ENCODE data around the gene MRPL21.
"Not testable (repeated sequence)": the region's sequence is repeated elsewhere in the genome, so short reads cannot be mapped to it uniquely, and the experiment has no call there.

MRPL21 gene

GRCh38 chr11:68856425-68857030 lies 47.1 kb downstream of the MRPL21 start:
- H3K27me3 ChIP-seq (replicated peaks; ENCODE audit: control insufficient read depth, insufficient read depth, low read length) = peaks cover 23% of the 10 kb centered on the region

DNA sequence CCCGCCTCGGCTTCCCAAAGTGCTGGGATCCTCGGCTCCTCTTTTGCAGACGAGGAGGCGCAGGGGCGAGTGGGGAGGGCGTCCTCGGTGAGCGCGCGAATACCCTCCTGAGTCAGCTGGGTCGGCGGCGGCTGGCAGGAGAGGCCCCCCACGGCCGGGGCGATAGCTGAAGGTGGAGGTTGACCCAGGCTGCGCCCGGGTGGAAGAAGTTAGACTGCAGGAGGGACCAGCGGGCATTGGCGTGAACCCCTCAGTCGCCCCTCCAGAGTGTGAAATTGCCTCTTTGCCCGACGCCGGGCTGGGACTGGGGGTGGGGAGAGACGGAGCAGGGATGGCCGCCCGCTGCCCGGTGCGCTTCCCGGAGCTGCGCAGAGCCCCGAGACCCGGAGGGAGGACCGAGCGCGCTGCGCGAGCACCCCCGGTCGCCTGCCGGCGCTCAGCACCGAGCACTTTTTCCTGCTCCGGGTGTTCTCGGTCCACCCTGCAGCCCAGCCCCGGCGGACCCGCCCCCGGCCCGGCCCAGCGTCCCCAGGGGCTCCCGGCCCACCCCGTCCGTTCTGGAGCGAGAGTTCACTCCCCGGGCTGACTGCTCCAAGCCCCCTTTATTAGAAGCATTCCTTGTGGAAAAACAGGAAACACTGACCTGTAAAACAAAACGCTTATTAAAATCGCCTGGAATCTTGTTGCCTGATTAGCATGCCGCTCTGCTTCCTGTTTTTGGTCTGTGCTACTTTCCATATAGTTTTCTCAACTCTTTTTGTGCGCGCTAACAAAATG lies 48.2 kb downstream of the MRPL21 start:
- Histone ChIP-seq H3K9me3 (ENCODE audit: control insufficient read depth, low read length) (peaks cover 5% of the 10 kb centered on the region), H3K4me1 (ENCODE audit: control insufficient read depth, insufficient read depth, low read length) (no peaks in the 10 kb centered on the region), H3K9ac (ENCODE audit: low read length) (peak overlapping the region; percentile 60), H3K4me3 (ENCODE audit: low read length) (peak overlapping the region; percentile 79), H3K27me3 (replicated peaks; ENCODE audit: control insufficient read depth, insufficient read depth, low read length) (peaks cover 23% of the 10 kb centered on the region), H3K36me3 (ENCODE audit: control insufficient read depth, insufficient read depth, low read length, severe bottlenecking) (no peaks in the 10 kb centered on the region)
- peak; percentile 54 for DNase-seq (ENCODE audit: low read depth)

More at GRCh38 chr11:68856425-68857030, 47.1 kb downstream of the MRPL21 start:
- not testable (repeated sequence) for DNase-seq (ENCODE audit: low read depth); H3K9me3 ChIP-seq (ENCODE audit: control insufficient read depth, low read length); H3K9ac ChIP-seq (ENCODE audit: low read length); H3K4me3 ChIP-seq (ENCODE audit: low read length); H3K36me3 ChIP-seq (ENCODE audit: control insufficient read depth, insufficient read depth, low read length, severe bottlenecking); H3K4me1 ChIP-seq (ENCODE audit: control insufficient read depth, insufficient read depth, low read length)

- Histone ChIP-seq H3K27me3 (replicated peaks; ENCODE audit: control insufficient read depth, insufficient read depth, low read length) (peaks cover 23% of the 10 kb centered on the region), H3K9me3 (ENCODE audit: control insufficient read depth, low read length) (peaks cover 5% of the 10 kb centered on the region), H3K36me3 (ENCODE audit: control insufficient read depth, insufficient read depth, low read length, severe bottlenecking) (no peaks in the 10 kb centered on the region)
Measured at GRCh38 chr11:68854273-68854958, 49.2 kb downstream of the MRPL21 start.

DNA sequence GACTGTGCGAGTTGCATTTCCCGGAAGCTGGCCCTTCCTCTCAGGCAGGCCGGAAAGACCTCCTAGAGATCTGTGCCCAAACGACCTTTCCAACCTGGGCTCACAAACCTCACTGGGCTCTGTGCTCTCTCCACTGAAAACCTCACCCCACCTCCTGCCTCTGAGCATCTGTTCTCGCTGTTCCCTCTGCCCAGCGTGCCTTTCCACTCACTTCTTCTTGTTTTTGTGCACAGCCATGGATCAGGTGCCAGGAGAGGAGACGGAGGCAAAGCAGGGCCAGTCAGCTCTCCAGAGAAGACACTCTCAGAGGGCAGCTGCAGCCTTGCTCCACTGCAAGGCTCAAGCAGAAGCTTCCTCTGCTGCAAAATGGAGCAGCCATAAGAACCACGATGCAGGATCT lies 51.0 kb downstream of the MRPL21 start:
- Histone ChIP-seq H3K4me1 (ENCODE audit: control insufficient read depth, insufficient read depth, low read length) (peaks cover 4% of the 10 kb centered on the region), H3K27me3 (replicated peaks; ENCODE audit: control insufficient read depth, insufficient read depth, low read length) (peaks cover 26% of the 10 kb centered on the region), H3K36me3 (ENCODE audit: control insufficient read depth, insufficient read depth, low read length, severe bottlenecking) (no peaks in the 10 kb centered on the region), H3K4me3 (ENCODE audit: low read length) (no peak overlapping the region), H3K9me3 (ENCODE audit: control insufficient read depth, low read length) (peaks cover 5% of the 10 kb centered on the region), H3K9ac (ENCODE audit: low read length) (no peak overlapping the region)
- DNase-seq (ENCODE audit: low read depth) = no peak

More at GRCh38 chr11:68854273-68854958, 49.2 kb downstream of the MRPL21 start:
- Histone ChIP-seq H3K4me3 (ENCODE audit: low read length) (no peak overlapping the region), H3K4me1 (ENCODE audit: control insufficient read depth, insufficient read depth, low read length) (no peaks in the 10 kb centered on the region), H3K9ac (ENCODE audit: low read length) (no peak overlapping the region)
- no peak for DNase-seq (ENCODE audit: low read depth)

GRCh38 chr11:68848429-68848828 lies 55.2 kb downstream of the MRPL21 start:
- Histone ChIP-seq H3K9ac (ENCODE audit: low read length) (no peak overlapping the region), H3K4me3 (ENCODE audit: low read length) (no peak overlapping the region), H3K9me3 (ENCODE audit: control insufficient read depth, low read length) (peaks cover 5% of the 10 kb centered on the region), H3K36me3 (ENCODE audit: control insufficient read depth, insufficient read depth, low read length, severe bottlenecking) (no peaks in the 10 kb centered on the region), H3K27me3 (replicated peaks; ENCODE audit: control insufficient read depth, insufficient read depth, low read length) (peaks cover 26% of the 10 kb centered on the region), H3K4me1 (ENCODE audit: control insufficient read depth, insufficient read depth, low read length) (peaks cover 19% of the 10 kb centered on the region)
- no peak for DNase-seq (ENCODE audit: low read depth)

GRCh38 chr11:68847395-68847794 lies 56.2 kb downstream of the MRPL21 start:
- Histone ChIP-seq H3K4me3 (ENCODE audit: low read length) (no peak overlapping the region), H3K9me3 (ENCODE audit: control insufficient read depth, low read length) (no peaks in the 10 kb centered on the region), H3K36me3 (ENCODE audit: control insufficient read depth, insufficient read depth, low read length, severe bottlenecking) (no peaks in the 10 kb centered on the region), H3K27me3 (replicated peaks; ENCODE audit: control insufficient read depth, insufficient read depth, low read length) (peaks cover 19% of the 10 kb centered on the region), H3K9ac (ENCODE audit: low read length) (no peak overlapping the region), H3K4me1 (ENCODE audit: control insufficient read depth, insufficient read depth, low read length) (peaks cover 26% of the 10 kb centered on the region)
- no peak for DNase-seq (ENCODE audit: low read depth)

DNA sequence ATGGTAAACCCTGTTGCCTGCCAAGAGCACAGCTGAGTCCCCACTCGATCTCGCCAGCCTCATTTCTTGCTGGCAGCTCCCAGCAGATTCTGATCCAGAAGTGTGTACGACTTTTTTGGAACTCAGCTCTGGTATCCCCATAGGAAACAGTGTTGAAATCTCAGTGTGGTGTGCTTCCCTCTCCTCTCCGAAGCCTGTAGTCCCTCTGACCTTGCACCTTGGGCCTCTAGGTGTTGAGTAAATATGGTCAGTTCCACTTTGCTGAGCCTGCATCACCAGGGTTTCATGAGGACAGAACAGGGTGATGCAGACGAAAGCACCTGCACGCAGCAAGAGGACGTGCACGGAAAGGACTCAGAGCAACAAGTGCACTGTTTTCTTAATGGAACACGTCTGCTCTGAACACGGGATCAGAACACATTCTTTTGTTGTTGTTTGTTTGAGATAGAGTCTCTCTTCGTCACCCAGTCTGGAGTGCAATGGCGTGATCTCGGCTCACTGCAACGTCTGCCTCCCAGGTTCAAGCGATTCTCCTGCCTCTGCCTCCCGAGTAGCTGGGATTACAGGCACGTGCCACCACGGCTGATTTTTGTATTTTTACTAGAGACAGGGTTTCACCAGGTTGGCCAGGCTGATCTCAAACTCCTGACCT lies 58.2 kb downstream of the MRPL21 start:
- Histone ChIP-seq H3K9ac (ENCODE audit: low read length) (no peak overlapping the region), H3K27me3 (replicated peaks; ENCODE audit: control insufficient read depth, insufficient read depth, low read length) (peaks cover 19% of the 10 kb centered on the region), H3K4me3 (ENCODE audit: low read length) (no peak overlapping the region), H3K36me3 (ENCODE audit: control insufficient read depth, insufficient read depth, low read length, severe bottlenecking) (no peaks in the 10 kb centered on the region), H3K9me3 (ENCODE audit: control insufficient read depth, low read length) (no peaks in the 10 kb centered on the region), H3K4me1 (ENCODE audit: control insufficient read depth, insufficient read depth, low read length) (peaks cover 35% of the 10 kb centered on the region)
- DNase-seq (ENCODE audit: low read depth) = no peak

- Histone ChIP-seq H3K4me1 (ENCODE audit: control insufficient read depth, insufficient read depth, low read length) (peaks cover 42% of the 10 kb centered on the region), H3K36me3 (ENCODE audit: control insufficient read depth, insufficient read depth, low read length, severe bottlenecking) (no peaks in the 10 kb centered on the region), H3K9me3 (ENCODE audit: control insufficient read depth, low read length) (no peaks in the 10 kb centered on the region), H3K4me3 (ENCODE audit: low read length) (no peak overlapping the region), H3K9ac (ENCODE audit: low read length) (no peak overlapping the region), H3K27me3 (replicated peaks; ENCODE audit: control insufficient read depth, insufficient read depth, low read length) (peaks cover 19% of the 10 kb centered on the region)
- no peak for DNase-seq (ENCODE audit: low read depth)
Measured at GRCh38 chr11:68844801-68845200, 58.8 kb downstream of the MRPL21 start.

DNA sequence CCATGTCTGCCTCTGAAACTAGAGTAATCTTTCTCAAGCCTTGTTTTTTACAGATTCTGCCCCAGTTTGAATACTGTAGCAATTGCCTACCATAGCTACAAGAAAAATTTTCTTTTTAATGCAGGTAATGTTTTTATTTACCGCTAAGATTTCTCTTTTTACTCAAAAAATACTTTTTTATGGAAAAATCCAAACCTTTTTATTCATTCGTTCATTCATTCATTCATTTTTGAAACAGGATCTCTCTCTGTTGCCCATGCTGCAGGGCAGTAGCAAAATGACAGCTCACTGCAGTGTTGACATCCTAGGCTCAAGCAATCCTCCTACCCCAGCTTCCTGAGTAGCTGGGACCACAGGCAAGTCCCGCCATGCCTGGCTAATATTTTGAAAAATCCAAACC lies 59.3 kb downstream of the MRPL21 start:
- H3K9ac ChIP-seq (ENCODE audit: low read length) = no peak overlapping the region
- peaks cover 46% of the 10 kb centered on the region for H3K4me1 ChIP-seq (ENCODE audit: control insufficient read depth, insufficient read depth, low read length)
- peaks cover 19% of the 10 kb centered on the region for H3K27me3 ChIP-seq (replicated peaks; ENCODE audit: control insufficient read depth, insufficient read depth, low read length)
- H3K9me3 ChIP-seq (ENCODE audit: control insufficient read depth, low read length) = no peaks in the 10 kb centered on the region
- no peaks in the 10 kb centered on the region for H3K36me3 ChIP-seq (ENCODE audit: control insufficient read depth, insufficient read depth, low read length, severe bottlenecking)
- H3K4me3 ChIP-seq (ENCODE audit: low read length) = no peak overlapping the region
- no peak for DNase-seq (ENCODE audit: low read depth)

GRCh38 chr11:68843703-68844312 lies 59.8 kb downstream of the MRPL21 start:
- Histone ChIP-seq H3K4me3 (ENCODE audit: low read length) (no peak overlapping the region), H3K4me1 (ENCODE audit: control insufficient read depth, insufficient read depth, low read length) (peaks cover 46% of the 10 kb centered on the region), H3K9me3 (ENCODE audit: control insufficient read depth, low read length) (no peaks in the 10 kb centered on the region), H3K27me3 (replicated peaks; ENCODE audit: control insufficient read depth, insufficient read depth, low read length) (peaks cover 19% of the 10 kb centered on the region), H3K9ac (ENCODE audit: low read length) (no peak overlapping the region), H3K36me3 (ENCODE audit: control insufficient read depth, insufficient read depth, low read length, severe bottlenecking) (no peaks in the 10 kb centered on the region)
- DNase-seq (ENCODE audit: low read depth) = no peak

All from adipocyte (in vitro differentiated cells).